Activated CD4-positive, alpha-beta T cell treated with anti-CD3 and anti-CD28 coated beads for 36 hours (primary cell): ENCODE results near the gene EPB41L1. TPM values are rescaled to one million over a fixed set of nuclear protein-coding genes. Genes with fewer than 3 reads are reported as not detected.
"Not testable (repeated sequence)": the region's sequence is repeated elsewhere in the genome, so short reads cannot be mapped to it uniquely, and the experiment has no call there.

Source experiments
- ATAC-seq: fragments of 200-7000 bp; cut with Tn5 transposase; one replicate; pipeline ENCODE4 v1.10.0; 2021; ENCODE audit warnings: mild to moderate bottlenecking, moderate library complexity
- CTCF ChIA-PET: fragments of 350-600 bp; sonication (Branson Sonifier 250); formaldehyde crosslinking; loops from one replicate; lab custom pipeline; 2021; ENCODE audit warnings: antibody characterized with exemption; lab: Charles Lee
- POLR2A ChIA-PET: fragments of 350-600 bp; sonication (Branson Sonifier 250); formaldehyde crosslinking; loops from one replicate; lab custom pipeline; 2021; ENCODE audit warnings: antibody characterized with exemption, inconsistent platforms; lab: Charles Lee
- DNase-seq: peaks from one replicate; pipeline ENCODE4 v3.0.0-alpha.2; 2020
- H3K27ac Mint-ChIP-seq: one replicate; pipeline ENCODE4 v1.8.0; 2021; ENCODE audit warnings: mixed read lengths
- H3K27me3 Mint-ChIP-seq: one replicate; pipeline ENCODE4 v1.8.0; 2021; ENCODE audit warnings: mixed read lengths
- H3K36me3 Mint-ChIP-seq: one replicate; pipeline ENCODE4 v1.8.0; 2021; ENCODE audit warnings: low read depth, mixed read lengths
- H3K4me1 Mint-ChIP-seq: one replicate; pipeline ENCODE4 v1.8.0; 2021; ENCODE audit warnings: mixed read lengths
- H3K4me3 Mint-ChIP-seq: one replicate; pipeline ENCODE4 v1.8.0; 2021; ENCODE audit warnings: mild to moderate bottlenecking, moderate library complexity, mixed read lengths
- H3K9me3 Mint-ChIP-seq: one replicate; pipeline ENCODE4 v1.8.0; 2021; ENCODE audit warnings: low read depth, mixed read lengths
- intact Hi-C, 2 experiments: fragments of 100-400 bp; cut with DNase I in 1 of 2; cut with micrococcal nuclease in 1 of 2; formaldehyde crosslinking; loops; one replicate each; pipeline versions ENCODE4 v1.14.2 to v1.15.1; 2022 to 2024; cut with DNase I, micrococcal nuclease
- total RNA-seq, 2 experiments: library from RNA; stranded (reverse); gene quantifications; one replicate each; pipeline ENCODE4 v1.2.3, GENCODE V29; 2021

Gene EPB41L1
- total RNA-seq, 2 experiments from 2014 or later = 0.67 to 1.5 TPM

DNA sequence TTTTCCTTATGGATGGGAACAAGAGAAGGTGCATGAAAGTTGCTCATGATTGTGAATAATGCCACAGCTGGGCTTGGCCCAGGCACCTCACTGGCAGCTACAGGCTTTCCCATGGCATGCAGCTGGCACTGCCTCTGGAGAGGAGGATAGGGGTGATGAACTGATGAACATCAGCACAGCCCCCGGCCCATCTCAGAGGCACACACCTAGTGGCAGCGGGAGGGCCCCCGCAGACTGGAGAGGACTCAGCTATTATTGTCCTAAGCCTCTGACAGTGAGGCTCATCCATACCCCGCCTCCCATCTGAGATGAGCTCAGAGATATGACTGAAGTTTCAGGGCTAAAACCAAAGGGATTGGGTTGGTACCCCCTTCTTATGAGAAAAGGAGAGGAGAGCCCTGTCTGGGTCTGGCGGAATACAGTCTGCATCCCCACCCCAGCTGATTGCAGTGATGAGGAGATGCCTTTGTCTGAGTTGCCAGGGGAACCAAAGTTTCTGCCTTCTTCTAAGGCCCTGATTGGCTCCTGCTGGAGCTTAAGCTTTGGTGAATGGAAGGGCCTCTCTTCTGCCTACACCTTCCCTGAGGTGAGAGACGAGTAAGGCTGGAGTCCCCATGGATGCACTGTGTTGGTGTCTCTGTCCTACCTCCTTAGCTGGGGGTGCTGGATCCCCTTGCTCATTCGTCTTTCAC is 27.6 kb upstream of the EPB41L1 start:
- Mint-ChIP-seq H3K4me1 (no peaks in the 10 kb centered on the region), H3K9me3 (no peaks in the 10 kb centered on the region), H3K27me3 (no peaks in the 10 kb centered on the region), H3K27ac (no peak overlapping the region), H3K4me3 (no peak overlapping the region), H3K36me3 (no peaks in the 10 kb centered on the region)
- ChIA-PET CTCF (interaction anchor here (0.7 to 1.8 kb wide), 3 partner anchors 23 to 134 kb away, joined by 3 to 5 read pairs (median 4); no protein-coding TSS in a partner anchor), POLR2A (no interaction called here)
- no peak for DNase-seq
- intact Hi-C loops = no loop called here
- no peak for ATAC-seq

GRCh38 chr20:36128463-36129159 is 25.9 kb upstream of the EPB41L1 start:
- no peak overlapping the region for H3K27ac Mint-ChIP-seq
- POLR2A ChIA-PET = interaction anchor here (0.6 kb wide), 1 partner anchor 10 kb away, joined by 4 read pairs; no protein-coding TSS in a partner anchor
- no peaks in the 10 kb centered on the region for H3K27me3 Mint-ChIP-seq
- no peak for DNase-seq
- intact Hi-C loops = no loop called here
- H3K4me3 Mint-ChIP-seq = no peak overlapping the region
- H3K36me3 Mint-ChIP-seq = no peaks in the 10 kb centered on the region
- ATAC-seq = no peak
- CTCF ChIA-PET = interaction anchor here (1.0 to 1.5 kb wide), 2 partner anchors 8 to 136 kb away, joined by 3 to 5 read pairs; no protein-coding TSS in a partner anchor
- H3K4me1 Mint-ChIP-seq = no peaks in the 10 kb centered on the region
- no peaks in the 10 kb centered on the region for H3K9me3 Mint-ChIP-seq

- ChIA-PET CTCF (no interaction called here), POLR2A (no interaction called here)
- ATAC-seq (no peak), DNase-seq (no peak)
- H3K27me3 Mint-ChIP-seq = no peaks in the 10 kb centered on the region
- no peaks in the 10 kb centered on the region for H3K36me3 Mint-ChIP-seq
- no peak overlapping the region for H3K4me3 Mint-ChIP-seq
- intact Hi-C loops = no loop called here
- H3K27ac Mint-ChIP-seq = no peak overlapping the region
- H3K9me3 Mint-ChIP-seq = no peaks in the 10 kb centered on the region
- no peaks in the 10 kb centered on the region for H3K4me1 Mint-ChIP-seq
These were observed 25.4 kb upstream of the EPB41L1 start for GRCh38 chr20:36129160-36129543.

- H3K27ac Mint-ChIP-seq = no peak overlapping the region
- CTCF ChIA-PET = interaction anchor here (0.9 kb wide), 1 partner anchor 8 kb away, joined by 4 read pairs; no protein-coding TSS in a partner anchor
- no peak overlapping the region for H3K4me3 Mint-ChIP-seq
- POLR2A ChIA-PET = no interaction called here
- no peaks in the 10 kb centered on the region for H3K4me1 Mint-ChIP-seq
- H3K36me3 Mint-ChIP-seq = no peaks in the 10 kb centered on the region
- no peaks in the 10 kb centered on the region for H3K9me3 Mint-ChIP-seq
- intact Hi-C loops = no loop called here
- DNase-seq = no peak
- no peaks in the 10 kb centered on the region for H3K27me3 Mint-ChIP-seq
- no peak for ATAC-seq
These were observed 24.1 kb upstream of the EPB41L1 start for GRCh38 chr20:36130390-36130789.

DNA sequence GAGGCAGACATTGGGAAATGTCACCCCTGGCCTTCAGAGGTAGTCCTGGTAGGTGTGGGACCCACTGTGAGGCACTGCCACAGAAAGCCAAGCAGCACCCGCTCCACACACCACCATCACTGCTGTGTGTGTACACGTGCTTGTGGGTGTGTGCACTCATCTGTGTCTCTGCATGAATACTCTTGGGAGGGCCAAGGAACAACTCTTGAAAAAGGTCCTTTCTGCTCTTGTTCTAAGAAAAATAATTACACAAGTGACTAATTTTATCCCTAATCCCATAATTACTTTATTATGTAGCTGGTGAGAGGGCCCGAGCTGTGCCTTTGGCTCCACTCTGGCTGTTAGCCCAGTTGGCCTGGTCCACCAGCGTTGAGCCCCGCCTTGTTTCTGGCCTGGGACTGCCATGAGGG is 21.7 kb upstream of the EPB41L1 start:
- intact Hi-C loops = no loop called here
- ChIA-PET CTCF (interaction anchor here (3.0 kb wide), 1 partner anchor 139 kb away, joined by 23 read pairs; no protein-coding TSS in a partner anchor), POLR2A (no interaction called here)
- H3K27ac Mint-ChIP-seq = no peak overlapping the region
- no peak for DNase-seq
- H3K9me3 Mint-ChIP-seq = no peaks in the 10 kb centered on the region
- ATAC-seq = no peak
- no peaks in the 10 kb centered on the region for H3K27me3 Mint-ChIP-seq
- H3K36me3 Mint-ChIP-seq = no peaks in the 10 kb centered on the region
- H3K4me3 Mint-ChIP-seq = no peak overlapping the region
- no peaks in the 10 kb centered on the region for H3K4me1 Mint-ChIP-seq

DNA sequence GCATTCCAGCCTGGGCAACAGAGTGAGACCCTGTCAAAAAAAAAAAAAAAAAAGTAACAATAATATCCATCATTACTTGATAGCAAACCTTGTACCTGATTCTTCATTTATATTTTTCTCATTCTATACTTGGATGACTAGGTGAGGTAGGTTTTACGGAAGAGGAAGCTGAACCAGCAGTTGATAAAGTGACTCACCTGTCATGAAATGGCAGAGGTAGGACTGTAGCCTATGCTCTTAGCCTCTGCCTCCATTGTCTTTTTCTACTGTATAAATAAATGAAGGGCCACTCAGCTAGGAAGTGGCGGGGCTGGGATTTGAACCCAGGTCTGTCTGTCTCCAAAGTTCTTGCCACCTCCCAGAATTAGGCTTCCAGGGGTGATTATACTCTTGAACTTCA is 20.7 kb upstream of the EPB41L1 start:
- Mint-ChIP-seq H3K9me3 (no peaks in the 10 kb centered on the region), H3K27ac (no peak overlapping the region), H3K36me3 (no peaks in the 10 kb centered on the region), H3K27me3 (no peaks in the 10 kb centered on the region), H3K4me3 (no peak overlapping the region), H3K4me1 (no peaks in the 10 kb centered on the region)
- DNase-seq (no peak), ATAC-seq (no peak)
- POLR2A ChIA-PET = no interaction called here
- CTCF ChIA-PET = interaction anchor here (0.6 to 3.0 kb wide), 7 partner anchors 22 to 1714 kb away, joined by 3 to 23 read pairs (median 4); no protein-coding TSS in a partner anchor
- intact Hi-C loops = no loop called here

DNA sequence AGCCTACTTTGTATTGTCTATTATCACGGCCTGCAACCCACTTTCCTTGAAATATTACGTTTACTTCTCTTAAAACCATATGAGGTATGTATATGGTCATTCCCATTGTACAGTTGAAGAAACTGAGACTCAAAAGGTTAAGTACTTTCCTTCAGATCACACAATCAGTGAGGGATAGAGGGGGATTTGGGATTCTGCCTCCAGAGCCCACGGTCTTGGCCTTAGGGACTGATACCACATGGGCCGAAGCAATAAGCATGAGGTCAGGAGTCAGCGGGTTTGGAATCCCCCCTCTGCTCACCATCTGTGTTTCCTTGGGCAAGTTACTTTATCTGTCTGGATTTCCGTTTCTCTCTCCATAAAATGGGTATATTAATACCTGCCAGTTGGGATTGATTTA is 19.4 kb upstream of the EPB41L1 start:
- H3K9me3 Mint-ChIP-seq = no peaks in the 10 kb centered on the region
- POLR2A ChIA-PET = no interaction called here
- H3K4me3 Mint-ChIP-seq = no peak overlapping the region

DNA sequence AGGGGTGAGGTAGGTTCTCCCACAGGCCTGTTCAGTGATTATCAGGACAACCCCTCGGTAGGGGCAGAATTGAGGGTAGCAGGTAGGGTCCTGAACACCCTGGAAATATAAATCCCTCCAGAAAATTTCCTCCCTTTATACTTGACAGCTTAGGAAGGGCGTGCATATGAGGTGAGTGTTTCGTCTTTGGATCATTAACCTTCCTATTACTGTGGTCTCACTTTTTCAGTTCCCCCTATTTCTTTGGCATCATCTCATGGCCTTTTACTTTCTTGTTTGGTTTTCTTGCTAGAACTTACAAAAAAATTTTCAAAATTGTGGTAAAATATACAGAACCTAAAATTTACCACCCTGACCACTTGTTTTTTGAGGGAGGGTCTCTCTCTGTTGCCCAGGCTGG is 18.7 kb upstream of the EPB41L1 start:
- ATAC-seq (no peak), DNase-seq (no peak)
- intact Hi-C loops = no loop called here
- POLR2A ChIA-PET = no interaction called here
- H3K9me3 Mint-ChIP-seq = no peaks in the 10 kb centered on the region
- no peaks in the 10 kb centered on the region for H3K4me1 Mint-ChIP-seq
- CTCF ChIA-PET = interaction anchor here (9.1 kb wide), 1 partner anchor 141 kb away, joined by 213 read pairs; no protein-coding TSS in a partner anchor
- H3K4me3 Mint-ChIP-seq = no peak overlapping the region
- H3K36me3 Mint-ChIP-seq = no peaks in the 10 kb centered on the region
- H3K27ac Mint-ChIP-seq = no peak overlapping the region
- H3K27me3 Mint-ChIP-seq = no peaks in the 10 kb centered on the region

More for the DNA sequence above, 19.4 kb upstream of the EPB41L1 start:
- no peak for DNase-seq
- CTCF ChIA-PET = interaction anchor here (0.6 to 9.1 kb wide), 3 partner anchors 140 to 609 kb away, joined by 3 to 213 read pairs (median 23); no protein-coding TSS in a partner anchor
- Mint-ChIP-seq H3K36me3 (no peaks in the 10 kb centered on the region), H3K27me3 (no peaks in the 10 kb centered on the region), H3K4me1 (no peaks in the 10 kb centered on the region), H3K27ac (no peak overlapping the region)
- ATAC-seq = no peak
- intact Hi-C loops = no loop called here

DNA sequence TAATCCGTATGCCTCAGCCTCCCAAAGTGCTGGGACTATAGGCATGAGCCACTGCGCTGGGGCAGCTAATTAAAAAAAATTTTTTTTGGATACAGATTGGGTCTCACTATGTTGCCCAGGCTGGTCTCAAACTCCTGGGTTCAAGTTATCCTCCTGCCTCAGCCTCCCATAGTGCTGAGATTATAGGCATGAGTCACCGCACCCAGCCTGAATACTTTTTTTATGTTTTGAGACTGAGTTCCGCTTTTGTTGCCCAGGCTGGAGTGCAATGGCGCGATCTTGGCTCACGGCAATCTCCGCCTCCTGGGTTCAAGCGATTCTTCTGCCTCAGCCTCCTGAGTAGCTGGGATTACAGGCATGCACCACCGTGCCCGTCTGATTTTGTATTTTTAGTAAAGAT is 17.2 kb upstream of the EPB41L1 start:
- H3K27me3 Mint-ChIP-seq, H3K27ac Mint-ChIP-seq, H3K4me1 Mint-ChIP-seq, H3K9me3 Mint-ChIP-seq, POLR2A ChIA-PET, ATAC-seq, intact Hi-C loops, H3K4me3 Mint-ChIP-seq, H3K36me3 Mint-ChIP-seq, DNase-seq: not testable (repeated sequence)
- CTCF ChIA-PET = interaction anchor here (1.0 to 9.1 kb wide), 4 partner anchors 9 to 150 kb away, joined by 3 to 213 read pairs (median 4); no protein-coding TSS in a partner anchor

- intact Hi-C loops = no loop called here
- no peaks in the 10 kb centered on the region for H3K9me3 Mint-ChIP-seq
- H3K4me1 Mint-ChIP-seq = peaks cover 2% of the 10 kb centered on the region
- no peak for ATAC-seq
- ChIA-PET CTCF (interaction anchor here (9.1 kb wide), 1 partner anchor 146 kb away, joined by 213 read pairs; no protein-coding TSS in a partner anchor), POLR2A (no interaction called here)
- no peaks in the 10 kb centered on the region for H3K36me3 Mint-ChIP-seq
- peaks cover 9% of the 10 kb centered on the region for H3K27me3 Mint-ChIP-seq
- H3K27ac Mint-ChIP-seq = no peak overlapping the region
- no peak for DNase-seq
- H3K4me3 Mint-ChIP-seq = no peak overlapping the region
These were observed 13.2 kb upstream of the EPB41L1 start for GRCh38 chr20:36141310-36141709.

- peaks cover 2% of the 10 kb centered on the region for H3K4me1 Mint-ChIP-seq
- no peaks in the 10 kb centered on the region for H3K36me3 Mint-ChIP-seq
- no peaks in the 10 kb centered on the region for H3K9me3 Mint-ChIP-seq
- ChIA-PET CTCF (interaction anchor here (0.6 to 2.0 kb wide), 3 partner anchors 141 to 495 kb away, joined by 3 to 10 read pairs (median 3); no protein-coding TSS in a partner anchor), POLR2A (no interaction called here)
- H3K27me3 Mint-ChIP-seq = peaks cover 9% of the 10 kb centered on the region
- H3K27ac Mint-ChIP-seq = no peak overlapping the region
- no peak overlapping the region for H3K4me3 Mint-ChIP-seq
- no peak for DNase-seq
- ATAC-seq = no peak
- intact Hi-C loops = no loop called here
These were observed 10.2 kb upstream of the EPB41L1 start for GRCh38 chr20:36144336-36144735.
